Measurements from ENCODE around the gene SLC38A10. TPM values are rescaled to one million over a fixed set of nuclear protein-coding genes. Genes with fewer than 3 reads are reported as not detected.

The SLC38A10 gene
- total and polyA plus RNA-seq, 2 of the 13 experiments (the other 11 are each of a cell fraction or from before 2014, with no cell fraction given): 23.4 to 55.8 TPM

- no peak for TF ChIP-seq AHDC1 (CRISPR knock-in tag; IDR thresholded peaks at IDR 0.05; ENCODE audit: borderline replicate concordance)
- TF ChIP-seq PAF1 (CRISPR knock-in tag; IDR thresholded peaks at IDR 0.05): no peak
- no peak for TF ChIP-seq ZNF768 (CRISPR knock-in tag; IDR thresholded peaks at IDR 0.05)
- TF ChIP-seq SOX13 (IDR thresholded peaks at IDR 0.05): 0 out of 2 replicates have a peak, but pooled peaks have one; percentile 25
- TF ChIP-seq SOX13 (CRISPR knock-in tag; conservative IDR thresholded peaks at IDR 0.05 in 1 of 2, IDR thresholded peaks at IDR 0.05 in 1 of 2): no peak
- no peak for TF ChIP-seq JDP2 (CRISPR knock-in tag; IDR thresholded peaks at IDR 0.05; ENCODE audit: borderline replicate concordance)
- TF ChIP-seq DPF2 (CRISPR knock-in tag; IDR thresholded peaks at IDR 0.05; ENCODE audit: borderline replicate concordance, low read depth): no peak
- no peak for TF ChIP-seq ZBTB4 (CRISPR knock-in tag; IDR thresholded peaks at IDR 0.05; ENCODE audit: borderline replicate concordance)
- peak; percentile 59; the same call in 1 of the 2 replicates for TF ChIP-seq ZNF547 (CRISPR knock-in tag; IDR thresholded peaks at IDR 0.05)
- no peak for TF ChIP-seq ZNF10 (CRISPR knock-in tag; IDR thresholded peaks at IDR 0.05; ENCODE audit: borderline replicate concordance, low read depth)
- no peak for TF ChIP-seq HMGXB3 (CRISPR knock-in tag; IDR thresholded peaks at IDR 0.05; ENCODE audit: borderline replicate concordance)
- TF ChIP-seq ZNF326 (CRISPR knock-in tag; IDR thresholded peaks at IDR 0.05; ENCODE audit: borderline replicate concordance): no peak
- TF ChIP-seq PTBP1 (IDR thresholded peaks at IDR 0.05; ENCODE audit: low read depth, low read length, poor library complexity, severe bottlenecking): no peak
These were observed 4.1 kb upstream of the SLC38A10 start (continued) for GRCh38 chr17:81298991-81299738.

Data from HepG2 (cell line).